ENCODE data around the gene IFITM1. TPM values are rescaled to one million over a fixed set of nuclear protein-coding genes. Genes with fewer than 3 reads are reported as not detected.

The IFITM1 gene
- polyA plus RNA-seq, 1 donor from 2014 or later: 0.35 TPM

DNA sequence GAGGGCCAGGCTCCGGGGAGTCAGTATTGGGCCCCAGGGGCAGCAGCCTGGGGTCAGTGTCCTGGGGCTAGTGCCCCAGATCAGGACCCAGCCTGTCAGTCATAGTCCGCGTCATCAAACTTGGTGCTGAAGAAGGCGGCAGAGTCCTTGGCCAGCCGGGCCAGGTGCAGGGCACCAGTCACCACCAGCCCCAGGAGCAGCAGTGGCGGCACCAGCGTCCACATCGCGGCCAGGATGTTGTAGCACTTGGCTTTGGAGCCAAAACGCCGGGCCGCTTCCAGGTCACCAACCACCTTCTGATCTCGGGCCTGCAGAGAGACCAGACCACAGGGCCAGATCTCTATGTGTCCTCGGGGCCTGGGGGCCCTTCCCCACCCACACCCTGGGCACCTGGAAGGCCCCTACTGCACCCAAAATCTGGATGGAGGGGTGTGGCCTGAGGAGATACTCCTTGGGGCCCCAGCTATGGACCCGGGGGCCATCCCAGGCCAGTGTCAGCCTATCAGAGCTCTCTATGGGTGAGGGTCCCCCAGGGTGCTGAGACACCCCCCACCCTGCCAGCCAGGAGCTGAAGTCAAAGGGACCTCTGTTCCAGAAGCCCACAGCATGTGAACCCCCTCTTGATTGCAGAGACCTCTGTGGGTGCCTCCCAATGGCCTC, 15.3 kb upstream of the IFITM1 start:
- no peaks in the 10 kb centered on the region for H3K79me2 ChIP-seq (replicated peaks; ENCODE audit: insufficient read depth, low read length)
- no peaks in the 10 kb centered on the region for H3F3A ChIP-seq (ENCODE audit: insufficient read depth, low read length, poor library complexity, severe bottlenecking)
- no peaks in the 10 kb centered on the region for H3K27me3 ChIP-seq (ENCODE audit: insufficient read depth, low read depth, low read length)
- H4K20me1 ChIP-seq (ENCODE audit: insufficient read depth): no peaks in the 10 kb centered on the region
- no peak overlapping the region for H3K27ac ChIP-seq (ENCODE audit: low read length)
- no peaks in the 10 kb centered on the region for H3K9me2 ChIP-seq (ENCODE audit: insufficient read depth, low read length)
- H3K4me2 ChIP-seq (ENCODE audit: low read length): no peak overlapping the region
- no peak overlapping the region for H3K9ac ChIP-seq (ENCODE audit: low read length)
- no peaks in the 10 kb centered on the region for H3K9me3 ChIP-seq (ENCODE audit: low read length)
- H3K36me3 ChIP-seq (ENCODE audit: insufficient read depth, low read length): no peaks in the 10 kb centered on the region
- no peak overlapping the region for H3K4me3 ChIP-seq (ENCODE audit: low read length)
- TF ChIP-seq EP300 (conservative IDR thresholded peaks at IDR 0.05; ENCODE audit: poor library complexity, severe bottlenecking): no peak
- TF ChIP-seq SMC3 (conservative IDR thresholded peaks at IDR 0.05; ENCODE audit: poor library complexity): no peak
- no peak for TF ChIP-seq POLR2AphosphoS5 (IDR thresholded peaks at IDR 0.05)
- TF ChIP-seq EZH2 (IDR thresholded peaks at IDR 0.05; ENCODE audit: borderline replicate concordance, insufficient read depth, low read length, poor library complexity, severe bottlenecking): no peak
- TF ChIP-seq TAF1 (IDR thresholded peaks at IDR 0.05; ENCODE audit: low read depth): no peak
- TF ChIP-seq RAD21 (conservative IDR thresholded peaks at IDR 0.05): no peak
- no peak for TF ChIP-seq CTCF (IDR thresholded peaks at IDR 0.05; ENCODE audit: poor library complexity, severe bottlenecking)
- H2AFZ ChIP-seq (ENCODE audit: low read depth, low read length): no peak overlapping the region

- no peaks in the 10 kb centered on the region for H3K9me3 ChIP-seq (ENCODE audit: low read length)
- H2AFZ ChIP-seq (ENCODE audit: low read depth, low read length): no peak within 1 kb of the TSS
- H3K9me2 ChIP-seq (ENCODE audit: insufficient read depth, low read length): no peaks in the 10 kb centered on the region
- H4K20me1 ChIP-seq (ENCODE audit: insufficient read depth): no peaks in the 10 kb centered on the region
- H3K27me3 ChIP-seq (ENCODE audit: insufficient read depth, low read depth, low read length): no peaks in the 10 kb centered on the region
- no peak for TF ChIP-seq MXI1 (conservative IDR thresholded peaks at IDR 0.05; ENCODE audit: poor library complexity, severe bottlenecking)
- no peak for TF ChIP-seq EP300 (conservative IDR thresholded peaks at IDR 0.05; ENCODE audit: poor library complexity, severe bottlenecking)
- no peak for TF ChIP-seq EZH2 (IDR thresholded peaks at IDR 0.05; ENCODE audit: borderline replicate concordance, insufficient read depth, low read length, poor library complexity, severe bottlenecking)
- no peak for TF ChIP-seq CTCF (IDR thresholded peaks at IDR 0.05; ENCODE audit: poor library complexity, severe bottlenecking)
- TF ChIP-seq RAD21 (conservative IDR thresholded peaks at IDR 0.05): no peak
- TF ChIP-seq SMC3 (conservative IDR thresholded peaks at IDR 0.05; ENCODE audit: poor library complexity): no peak
- no peak within 1 kb of the TSS for H3K4me3 ChIP-seq (ENCODE audit: low read length)
- H3K4me2 ChIP-seq (ENCODE audit: low read length): no peak within 1 kb of the TSS
- no peaks in the 10 kb centered on the region for H3K36me3 ChIP-seq (ENCODE audit: insufficient read depth, low read length)
- H3K79me2 ChIP-seq (replicated peaks; ENCODE audit: insufficient read depth, low read length): no peaks in the 10 kb centered on the region
- H3K27ac ChIP-seq (ENCODE audit: low read length): no peak within 1 kb of the TSS
- H3F3A ChIP-seq (ENCODE audit: insufficient read depth, low read length, poor library complexity, severe bottlenecking): no peaks in the 10 kb centered on the region
- H3K9ac ChIP-seq (ENCODE audit: low read length): no peak within 1 kb of the TSS
Measured at GRCh38 chr11:299081-299891, 14.6 kb upstream of the IFITM1 start, which contains the start of gene IFITM5. TSS of gene IFITM5 (minus strand) at chr11:299526. CDS start at chr11:299490, 36 bp downstream.

Measured in neural cell (in vitro differentiated cells).